Tibial nerve (tissue), 4 donors: ENCODE results near the gene CRNKL1. TPM values are rescaled to one million over a fixed set of nuclear protein-coding genes. Genes with fewer than 3 reads are reported as not detected.
A peak's percentile ranks its signal among the peaks of the same experiment; 100 is the strongest.

Experiments
- DNase-seq, 2 donors: peaks; one replicate each; pipeline ENCODE4 v3.0.0-alpha.2; 2019; ENCODE audit warnings: low spot score in 2 of 2
- H3K27ac ChIP-seq, 4 donors: fragments of 200-600 bp; sonication (generic) in 3 of 4; one replicate each; pipeline ENCODE4 v1.5.1; 2017 to 2019; ENCODE audit warnings: mild to moderate bottlenecking in 1 of 4
- H3K27me3 ChIP-seq, 2 donors: fragments of 200-600 bp; sonication (generic) in 1 of 2; one replicate each; pipeline versions ENCODE4 v1.5.1 to v1.6.0; 2017 to 2019
- H3K36me3 ChIP-seq, 3 donors: fragments of 200-600 bp; sonication (generic); one replicate each; pipeline ENCODE4 v1.5.1; 2018 to 2019
- H3K4me1 ChIP-seq, 4 donors: fragments of 200-600 bp; sonication (generic) in 3 of 4; one replicate each; pipeline ENCODE4 v1.5.1; 2017 to 2019
- H3K4me3 ChIP-seq, 4 donors: fragments of 200-600 bp; sonication (generic) in 3 of 4; one replicate each; pipeline ENCODE4 v1.5.1; 2017 to 2019; ENCODE audit warnings: mild to moderate bottlenecking in 1 of 4, moderate library complexity in 1 of 4
- H3K9me3 ChIP-seq, 4 donors: fragments of 200-600 bp; sonication (generic) in 3 of 4; one replicate each; pipeline ENCODE4 v1.5.1; 2017 to 2019
- EP300 ChIP-seq, 2 donors: sonication (generic); formaldehyde crosslinking; IDR thresholded peaks; one replicate each; pipeline ENCODE4 v1.6.1; 2017; ENCODE audit warnings: antibody characterized with exemption in 2 of 2, mild to moderate bottlenecking in 1 of 2
- POLR2A ChIP-seq, 2 donors: fragments of 450-650 bp; IDR thresholded peaks; one replicate each; pipeline ENCODE4 v1.6.1; 2017; ENCODE audit warnings: antibody characterized with exemption in 2 of 2, mild to moderate bottlenecking in 2 of 2, moderate library complexity in 2 of 2
- WGBS, 2 donors: methylation state at CpG; one replicate each; pipeline ENCODE4 v1.1.5; 2018; 5-methylcytosine and 5-hydroxymethylcytosine counted together
- total RNA-seq, 4 donors: library from RNA; depleted of rRNA; stranded (reverse); fragments of >200 nt; gene quantifications; one replicate each; pipeline ENCODE4 v1.1.0, GENCODE V29; 2016
- TF ChIP-seq, protein P1 (sequence below), 5 experiments: fragments of 200-600 bp in 3 of 5; fragments of 450-650 bp in 2 of 5; sonication (generic) in 3 of 5; IDR thresholded peaks; one replicate each; pipeline ENCODE4 v1.5.1; 2016 to 2019; ENCODE audit warnings: antibody characterized with exemption in 5 of 5, mild to moderate bottlenecking in 3 of 5, moderate library complexity in 2 of 5

The CRNKL1 gene
- total RNA-seq, 4 donors from 2014 or later: 25.5 to 37.9 (median 28.8) TPM

GRCh38 chr20:20003031-20003954 is 49.0 kb downstream of the CRNKL1 start:
- peak; percentile 41 to 91 for TF ChIP-seq EP300 (IDR thresholded peaks at IDR 0.05)
- TF ChIP-seq POLR2A (IDR thresholded peaks at IDR 0.05): no peak
- peak overlapping the region; percentile 28 to 78 (median 64) for H3K27ac ChIP-seq
- DNase-seq: peak in 1 of 2 donors; percentile 69
- H3K4me1 ChIP-seq: peaks cover 0 to 39% (median 14%) of the 10 kb centered on the region in 4 donors
- H3K9me3 ChIP-seq: no peaks in the 10 kb centered on the region
- 24% methylated on average over 23 of the region's 23 CpGs for WGBS, 2 donors
- peak overlapping the region in 3 of 4 donors; percentile 6 to 26 (median 8) for H3K4me3 ChIP-seq
- H3K27me3 ChIP-seq: no peaks in the 10 kb centered on the region
- H3K36me3 ChIP-seq: peaks cover 0 to 29% (median 0%) of the 10 kb centered on the region in 3 donors

GRCh38 chr20:20002101-20002998 is 49.9 kb downstream of the CRNKL1 start:
- Histone ChIP-seq H3K9me3 (no peaks in the 10 kb centered on the region), H3K4me1 (peaks cover 0 to 41% (median 14%) of the 10 kb centered on the region in 4 donors), H3K4me3 (no peak overlapping the region), H3K27me3 (no peaks in the 10 kb centered on the region), H3K36me3 (peaks cover 0 to 38% (median 0%) of the 10 kb centered on the region in 3 donors), H3K27ac (peak overlapping the region in 3 of 4 donors; percentile 53 to 78 (median 74))
- WGBS, 2 donors: 67 to 69% methylated on average over 9 of the region's 9 CpGs
- DNase-seq: no peak
- no peak for TF ChIP-seq EP300 (IDR thresholded peaks at IDR 0.05)
- TF ChIP-seq, protein P1, sequence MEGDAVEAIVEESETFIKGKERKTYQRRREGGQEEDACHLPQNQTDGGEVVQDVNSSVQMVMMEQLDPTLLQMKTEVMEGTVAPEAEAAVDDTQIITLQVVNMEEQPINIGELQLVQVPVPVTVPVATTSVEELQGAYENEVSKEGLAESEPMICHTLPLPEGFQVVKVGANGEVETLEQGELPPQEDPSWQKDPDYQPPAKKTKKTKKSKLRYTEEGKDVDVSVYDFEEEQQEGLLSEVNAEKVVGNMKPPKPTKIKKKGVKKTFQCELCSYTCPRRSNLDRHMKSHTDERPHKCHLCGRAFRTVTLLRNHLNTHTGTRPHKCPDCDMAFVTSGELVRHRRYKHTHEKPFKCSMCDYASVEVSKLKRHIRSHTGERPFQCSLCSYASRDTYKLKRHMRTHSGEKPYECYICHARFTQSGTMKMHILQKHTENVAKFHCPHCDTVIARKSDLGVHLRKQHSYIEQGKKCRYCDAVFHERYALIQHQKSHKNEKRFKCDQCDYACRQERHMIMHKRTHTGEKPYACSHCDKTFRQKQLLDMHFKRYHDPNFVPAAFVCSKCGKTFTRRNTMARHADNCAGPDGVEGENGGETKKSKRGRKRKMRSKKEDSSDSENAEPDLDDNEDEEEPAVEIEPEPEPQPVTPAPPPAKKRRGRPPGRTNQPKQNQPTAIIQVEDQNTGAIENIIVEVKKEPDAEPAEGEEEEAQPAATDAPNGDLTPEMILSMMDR (IDR thresholded peaks at IDR 0.05): no peak
- no peak for TF ChIP-seq POLR2A (IDR thresholded peaks at IDR 0.05)

DNA sequence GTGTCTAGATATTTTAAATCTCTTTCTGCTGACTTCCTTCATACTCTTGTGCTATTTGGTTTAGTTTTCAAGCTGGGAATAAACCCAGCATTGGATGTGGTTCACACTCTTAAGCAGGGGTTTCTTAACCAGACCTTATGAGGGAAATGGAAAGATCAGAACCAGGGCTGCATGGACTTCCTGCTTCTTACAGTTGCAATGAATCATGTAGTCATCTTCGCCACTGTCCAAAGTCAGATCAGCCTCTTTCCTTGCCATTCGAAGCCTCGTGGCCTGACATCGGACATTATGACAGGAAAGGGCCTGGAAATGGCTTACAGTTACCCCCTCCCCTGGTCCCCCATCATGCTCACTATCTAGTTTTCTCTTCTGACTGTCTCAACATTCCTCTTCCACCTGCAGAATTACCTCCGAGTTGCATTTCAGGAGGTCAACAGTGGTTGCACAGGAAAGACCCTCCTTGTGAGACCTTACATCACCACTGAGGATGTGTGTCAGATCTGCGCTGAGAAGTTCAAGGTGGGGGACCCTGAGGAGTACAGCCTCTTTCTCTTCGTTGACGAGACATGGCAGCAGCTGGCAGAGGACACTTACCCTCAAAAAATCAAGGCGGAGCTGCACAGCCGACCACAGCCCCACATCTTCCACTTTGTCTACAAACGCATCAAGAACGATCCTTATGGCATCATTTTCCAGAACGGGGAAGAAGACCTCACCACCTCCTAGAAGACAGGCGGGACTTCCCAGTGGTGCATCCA is 51.9 kb downstream of the CRNKL1 start:
- Histone ChIP-seq H3K27ac (peak overlapping the region in 1 of 4 donors; percentile 52), H3K4me1 (peaks cover 0 to 59% (median 19%) of the 10 kb centered on the region in 4 donors), H3K36me3 (peaks cover 0 to 57% (median 0%) of the 10 kb centered on the region in 3 donors), H3K9me3 (no peaks in the 10 kb centered on the region), H3K27me3 (no peaks in the 10 kb centered on the region), H3K4me3 (no peak overlapping the region)
- 84 to 87% methylated on average over 14 of the region's 14 CpGs for WGBS, 2 donors
- TF ChIP-seq, protein P1 (IDR thresholded peaks at IDR 0.05): no peak
- TF ChIP-seq POLR2A (IDR thresholded peaks at IDR 0.05) (no peak), EP300 (IDR thresholded peaks at IDR 0.05) (no peak)
- DNase-seq: no peak

GRCh38 chr20:19998990-19999705 is 53.1 kb downstream of the CRNKL1 start:
- Histone ChIP-seq H3K4me3 (no peak overlapping the region), H3K27ac (peak overlapping the region in 2 of 4 donors; percentile 2 to 52), H3K9me3 (no peaks in the 10 kb centered on the region), H3K27me3 (no peaks in the 10 kb centered on the region), H3K4me1 (peaks cover 0 to 60% (median 23%) of the 10 kb centered on the region in 4 donors), H3K36me3 (peaks cover 0 to 57% (median 0%) of the 10 kb centered on the region in 3 donors)
- TF ChIP-seq EP300 (IDR thresholded peaks at IDR 0.05): no peak
- no peak for TF ChIP-seq POLR2A (IDR thresholded peaks at IDR 0.05)
- TF ChIP-seq, protein P1 (IDR thresholded peaks at IDR 0.05): no peak
- 77 to 88% methylated on average over 7 of the region's 7 CpGs for WGBS, 2 donors
- DNase-seq: no peak
